ENCODE measurements around the gene KLHL3. TPM values are rescaled to one million over a fixed set of nuclear protein-coding genes. Genes with fewer than 3 reads are reported as not detected.

KLHL3 gene
- total RNA-seq, 1 donor from 2014 or later, result 6.8 TPM

- H3K9me3 ChIP-seq, result no peaks in the 10 kb centered on the region
- no peak overlapping the region for H3K4me3 ChIP-seq
- no peaks in the 10 kb centered on the region for H3K4me1 ChIP-seq
- intact Hi-C loops (cut with DNase I), result no loop called here
- no peaks in the 10 kb centered on the region for H3K27me3 ChIP-seq
- no peaks in the 10 kb centered on the region for H3K36me3 ChIP-seq
- no peak for TF ChIP-seq CTCF (IDR thresholded peaks at IDR 0.05)
- H3K27ac ChIP-seq, result peak overlapping the region; percentile 40
- ATAC-seq (no peak), DNase-seq (no peak)
Measured at GRCh38 chr5:137693951-137694721, 41.8 kb downstream of the KLHL3 start.

GRCh38 chr5:137693307-137693950 is 42.5 kb downstream of the KLHL3 start:
- ATAC-seq (no peak), DNase-seq (no peak)
- Histone ChIP-seq H3K4me1 (no peaks in the 10 kb centered on the region), H3K4me3 (no peak overlapping the region), H3K36me3 (no peaks in the 10 kb centered on the region), H3K27me3 (no peaks in the 10 kb centered on the region), H3K9me3 (no peaks in the 10 kb centered on the region), H3K27ac (no peak overlapping the region)
- TF ChIP-seq CTCF (IDR thresholded peaks at IDR 0.05), result no peak
- intact Hi-C loops (cut with DNase I), result no loop called here

GRCh38 chr5:137689306-137689705 is 46.6 kb downstream of the KLHL3 start:
- no peak for ATAC-seq

GRCh38 chr5:137688210-137688840 is 47.6 kb downstream of the KLHL3 start:
- intact Hi-C loops (cut with DNase I), result no loop called here
- Histone ChIP-seq H3K4me3 (no peak overlapping the region), H3K4me1 (no peaks in the 10 kb centered on the region), H3K27me3 (no peaks in the 10 kb centered on the region), H3K36me3 (no peaks in the 10 kb centered on the region), H3K27ac (no peak overlapping the region), H3K9me3 (no peaks in the 10 kb centered on the region)
- peak; percentile 67 for ATAC-seq
- no peak for DNase-seq
- no peak for TF ChIP-seq CTCF (IDR thresholded peaks at IDR 0.05)

More at GRCh38 chr5:137689306-137689705, 46.6 kb downstream of the KLHL3 start:
- no peak overlapping the region for H3K4me3 ChIP-seq
- no peaks in the 10 kb centered on the region for H3K9me3 ChIP-seq
- DNase-seq, result no peak
- no peak overlapping the region for H3K27ac ChIP-seq
- H3K4me1 ChIP-seq, result no peaks in the 10 kb centered on the region
- TF ChIP-seq CTCF (IDR thresholded peaks at IDR 0.05), result no peak
- intact Hi-C loops (cut with DNase I), result no loop called here
- no peaks in the 10 kb centered on the region for H3K27me3 ChIP-seq
- no peaks in the 10 kb centered on the region for H3K36me3 ChIP-seq

GRCh38 chr5:137684761-137685160 is 51.1 kb downstream of the KLHL3 start:
- no peak for TF ChIP-seq CTCF (IDR thresholded peaks at IDR 0.05)
- Histone ChIP-seq H3K4me1 (no peaks in the 10 kb centered on the region), H3K4me3 (no peak overlapping the region), H3K27me3 (no peaks in the 10 kb centered on the region), H3K27ac (no peak overlapping the region), H3K36me3 (no peaks in the 10 kb centered on the region), H3K9me3 (no peaks in the 10 kb centered on the region)
- intact Hi-C loops (cut with DNase I), result no loop called here
- DNase-seq (no peak), ATAC-seq (no peak)

Measured in upper lobe of right lung (tissue), 1 donor.